Mesenchymal stem cell (in vitro differentiated cells and primary cell): ENCODE data around the gene SPSB3.

Experiments used
- DNase-seq: peaks from one replicate; pipeline ENCODE4 v3.0.0-alpha.2; 2013
- H2AFZ ChIP-seq: one replicate; pipeline ENCODE4 v1.6.1; 2013; ENCODE audit warnings: low read depth, mild to moderate bottlenecking, control low read depth, inconsistent platforms, low read length, moderate library complexity
- H2AK5ac ChIP-seq: 2 replicates; pipeline ENCODE4 v1.6.1; 2013; ENCODE audit warnings: low read length, moderate library complexity, mild to moderate bottlenecking, inconsistent platforms; ENCODE audit not compliant: severe bottlenecking
- H2BK120ac ChIP-seq: one replicate; pipeline ENCODE4 v1.6.1; 2013; ENCODE audit warnings: low read depth, mild to moderate bottlenecking, inconsistent platforms, low read length, moderate library complexity
- H2BK12ac ChIP-seq, 2 experiments: one replicate each; pipeline ENCODE4 v1.6.1; 2013; ENCODE audit warnings: inconsistent platforms in 2 of 2, low read length in 2 of 2, mild to moderate bottlenecking in 2 of 2, moderate library complexity in 2 of 2, control low read depth in 1 of 2
- H2BK15ac ChIP-seq: one replicate; pipeline ENCODE4 v1.6.1; 2013; ENCODE audit warnings: mild to moderate bottlenecking, low read depth, inconsistent platforms; ENCODE audit not compliant: poor library complexity, severe bottlenecking
- H2BK5ac ChIP-seq: 2 replicates; pipeline ENCODE4 v1.6.1; 2013; ENCODE audit warnings: low read depth, mild to moderate bottlenecking, low read length, control low read depth, inconsistent platforms; ENCODE audit not compliant: poor library complexity, severe bottlenecking
- H3K14ac ChIP-seq, 2 experiments: one replicate each; pipeline ENCODE4 v1.6.1; 2013; ENCODE audit warnings: inconsistent platforms in 2 of 2, low read length in 2 of 2, control low read depth in 1 of 2, mild to moderate bottlenecking in 1 of 2, moderate library complexity in 1 of 2
- H3K18ac ChIP-seq, 2 experiments: one replicate each; pipeline ENCODE4 v1.6.1; 2013; ENCODE audit warnings: inconsistent platforms in 2 of 2, low read length in 2 of 2, control low read depth in 1 of 2, low read depth in 1 of 2, mild to moderate bottlenecking in 1 of 2
- H3K23ac ChIP-seq, 2 experiments: one replicate each; pipeline ENCODE4 v1.6.1; 2013; ENCODE audit warnings: inconsistent platforms in 2 of 2, low read length in 2 of 2, mild to moderate bottlenecking in 2 of 2, moderate library complexity in 2 of 2, control low read depth in 1 of 2
- H3K27ac ChIP-seq: 2 replicates; pipeline ENCODE4 v1.5.1; 2013; ENCODE audit warnings: mild to moderate bottlenecking, moderate library complexity, low read length, control low read depth, inconsistent platforms; ENCODE audit not compliant: poor library complexity, severe bottlenecking
- H3K27me3 ChIP-seq, 2 experiments: 2 replicates each; pipeline versions ENCODE4 v1.6.1 to v1.7.0; 2013; ENCODE audit warnings: low read length in 2 of 2, mild to moderate bottlenecking in 2 of 2, moderate library complexity in 2 of 2, control low read depth in 1 of 2, inconsistent platforms in 1 of 2; ENCODE audit not compliant: control insufficient read depth in 1 of 2, insufficient read depth in 1 of 2
- H3K36me3 ChIP-seq, 2 experiments: 2 replicates each; pipeline versions ENCODE4 v1.6.1 to v1.7.0; 2013; ENCODE audit warnings: low read length in 2 of 2, control low read depth in 1 of 2, inconsistent platforms in 1 of 2, low read depth in 1 of 2, mild to moderate bottlenecking in 1 of 2; ENCODE audit not compliant: insufficient read depth in 2 of 2, control insufficient read depth in 1 of 2
- H3K4ac ChIP-seq, 2 experiments: one replicate each; pipeline ENCODE4 v1.6.1; 2013; ENCODE audit warnings: inconsistent platforms in 2 of 2, low read length in 2 of 2, mild to moderate bottlenecking in 2 of 2, moderate library complexity in 2 of 2, control low read depth in 1 of 2, low read depth in 1 of 2
- H3K4me1 ChIP-seq: 2 replicates; pipeline ENCODE4 v1.6.1; 2013; ENCODE audit warnings: low read depth, low read length, control low read depth; ENCODE audit not compliant: control insufficient read depth, insufficient read depth
- H3K4me2 ChIP-seq: 2 replicates; pipeline ENCODE4 v1.6.1; 2013; ENCODE audit warnings: low read length, mild to moderate bottlenecking, inconsistent platforms; ENCODE audit not compliant: poor library complexity, severe bottlenecking
- H3K4me3 ChIP-seq, 2 experiments: 2 replicates each; pipeline versions ENCODE4 v1.5.1 to v1.7.0; 2013; ENCODE audit warnings: low read length in 2 of 2, mild to moderate bottlenecking in 2 of 2, control low read depth in 1 of 2, low read depth in 1 of 2; ENCODE audit not compliant: insufficient read depth in 1 of 2
- H3K79me1 ChIP-seq: replicated peaks from 2 replicates; pipeline ENCODE4 v1.6.1; 2013; ENCODE audit warnings: mild to moderate bottlenecking, control low read depth, low read length, inconsistent platforms; ENCODE audit not compliant: poor library complexity, severe bottlenecking
- H3K9ac ChIP-seq: 2 replicates; pipeline ENCODE4 v1.7.0; 2013; ENCODE audit warnings: mild to moderate bottlenecking, low read length, moderate library complexity
- H3K9me3 ChIP-seq: 2 replicates; pipeline ENCODE4 v1.7.0; 2013; ENCODE audit warnings: mild to moderate bottlenecking, low read length; ENCODE audit not compliant: control insufficient read depth
- H4K8ac ChIP-seq: one replicate; pipeline ENCODE4 v1.6.1; 2013; ENCODE audit warnings: inconsistent platforms, mild to moderate bottlenecking, low read length, moderate library complexity
- H4K91ac ChIP-seq: one replicate; pipeline ENCODE4 v1.6.1; 2013; ENCODE audit warnings: mild to moderate bottlenecking, low read length, inconsistent platforms
- WGBS: methylation state at CpG from one replicate; pipeline ENCODE4 v1.1.7; 2013; ENCODE audit warnings: mixed read lengths; 5-methylcytosine and 5-hydroxymethylcytosine counted together

SPSB3 gene

GRCh38 chr16:1745900-1746692, 36.3 kb downstream of the SPSB3 start:
- H2AK5ac ChIP-seq: peak overlapping the region; percentile 85
- no peak overlapping the region for H2AFZ ChIP-seq
- no peak overlapping the region for H3K14ac ChIP-seq
- no peak overlapping the region for H4K8ac ChIP-seq
- H3K9me3 ChIP-seq: no peaks in the 10 kb centered on the region
- peaks cover 40% of the 10 kb centered on the region for H3K79me1 ChIP-seq
- DNase-seq: peak; percentile 90
- 83% methylated on average over 29 of the region's 29 CpGs for WGBS
- no peaks in the 10 kb centered on the region for H3K27me3 ChIP-seq
- H2BK12ac ChIP-seq: peak overlapping the region in 1 of 2 experiments; percentile 49
- peaks cover 22% of the 10 kb centered on the region for H3K4me1 ChIP-seq
- H2BK5ac ChIP-seq: peak overlapping the region; percentile 54
- H3K18ac ChIP-seq: peak overlapping the region; percentile 18 to 38
- peak overlapping the region; percentile 29 for H3K4me2 ChIP-seq
- H2BK120ac ChIP-seq: peak overlapping the region; percentile 27
- H3K36me3 ChIP-seq: peaks cover 75 to 80% of the 10 kb centered on the region in 2 experiments
- H3K4ac ChIP-seq: peak overlapping the region in 1 of 2 experiments; percentile 25
- H3K4me3 ChIP-seq: no peak overlapping the region
- no peak overlapping the region for H3K9ac ChIP-seq
- peak overlapping the region; percentile 84 for H4K91ac ChIP-seq
- H2BK15ac ChIP-seq: no peak overlapping the region
- no peak overlapping the region for H3K23ac ChIP-seq
- H3K27ac ChIP-seq: peak overlapping the region; percentile 99

GRCh38 chr16:1745181-1745899, 37.0 kb downstream of the SPSB3 start:
- no peaks in the 10 kb centered on the region for H3K27me3 ChIP-seq
- DNase-seq: peak; percentile 59
- peaks cover 76 to 82% of the 10 kb centered on the region in 2 experiments for H3K36me3 ChIP-seq
- H2AFZ ChIP-seq: no peak overlapping the region
- H3K18ac ChIP-seq: peak overlapping the region in 1 of 2 experiments; percentile 37
- no peak overlapping the region for H3K9ac ChIP-seq
- peaks cover 24% of the 10 kb centered on the region for H3K4me1 ChIP-seq
- peaks cover 46% of the 10 kb centered on the region for H3K79me1 ChIP-seq
- H3K4me2 ChIP-seq: peak overlapping the region; percentile 20
- peak overlapping the region; percentile 52 for H4K91ac ChIP-seq
- no peak overlapping the region for H3K4me3 ChIP-seq
- H3K27ac ChIP-seq: peak overlapping the region; percentile 99
- WGBS: 88% methylated on average over 24 of the region's 25 CpGs
- no peak overlapping the region for H3K23ac ChIP-seq
- peak overlapping the region in 1 of 2 experiments; percentile 38 for H2BK12ac ChIP-seq
- H2BK120ac ChIP-seq: no peak overlapping the region
- H2BK5ac ChIP-seq: peak overlapping the region; percentile 50
- no peak overlapping the region for H3K14ac ChIP-seq
- H3K4ac ChIP-seq: no peak overlapping the region
- peak overlapping the region; percentile 66 for H4K8ac ChIP-seq
- H3K9me3 ChIP-seq: no peaks in the 10 kb centered on the region
- no peak overlapping the region for H2BK15ac ChIP-seq
- peak overlapping the region; percentile 92 for H2AK5ac ChIP-seq

GRCh38 chr16:1744338-1744840, 38.0 kb downstream of the SPSB3 start:
- Histone ChIP-seq H3K27me3 (no peaks in the 10 kb centered on the region), H2BK15ac (no peak overlapping the region), H2BK120ac (no peak overlapping the region), H3K79me1 (peaks cover 45% of the 10 kb centered on the region), H3K4me2 (no peak overlapping the region), H2BK12ac (no peak overlapping the region), H3K4me3 (no peak overlapping the region), H3K4me1 (peaks cover 26% of the 10 kb centered on the region), H3K14ac (no peak overlapping the region), H3K23ac (no peak overlapping the region), H3K9ac (no peak overlapping the region), H2BK5ac (no peak overlapping the region), H4K8ac (no peak overlapping the region), H4K91ac (no peak overlapping the region), H3K9me3 (no peaks in the 10 kb centered on the region), H3K4ac (no peak overlapping the region), H3K27ac (no peak overlapping the region), H3K18ac (no peak overlapping the region), H2AFZ (no peak overlapping the region), H3K36me3 (peaks cover 72 to 87% of the 10 kb centered on the region in 2 experiments), H2AK5ac (no peak overlapping the region)
- no peak for DNase-seq
- WGBS: 96% methylated on average over 19 of the region's 24 CpGs
